Esophagus mucosa (tissue), 1 donor: ENCODE measurements around the gene C16orf86. TPM values are rescaled to one million over a fixed set of nuclear protein-coding genes. Genes with fewer than 3 reads are reported as not detected.

Experiments used
- ATAC-seq: fragments of 200-7000 bp; cut with Tn5 transposase; one replicate; pipeline ENCODE4 v1.9.1; 2020
- total RNA-seq: library from RNA; stranded (reverse); gene quantifications from one replicate; pipeline ENCODE4 v1.2.4, GENCODE V29; 2023
- donor health status: DM: yes; HTN: yes; CAD: no.

The C16orf86 gene
- total RNA-seq, 1 donor from 2014 or later = 0.84 TPM

- peak; percentile 60 for ATAC-seq
Observed at GRCh38 chr16:67697422-67698185, 31.0 kb downstream of the C16orf86 start.

GRCh38 chr16:67699265-67699664 is 32.7 kb downstream of the C16orf86 start:
- no peak for ATAC-seq

- ATAC-seq = no peak
Observed at GRCh38 chr16:67701420-67701819, 34.8 kb downstream of the C16orf86 start.

- ATAC-seq = no peak
Observed at GRCh38 chr16:67702130-67702529, 35.5 kb downstream of the C16orf86 start.

- ATAC-seq = no peak
Observed at GRCh38 chr16:67703626-67704025, 37.0 kb downstream of the C16orf86 start.

GRCh38 chr16:67704110-67704509 is 37.5 kb downstream of the C16orf86 start:
- no peak for ATAC-seq

- ATAC-seq = no peak
Observed at GRCh38 chr16:67707210-67707609, 40.6 kb downstream of the C16orf86 start.

GRCh38 chr16:67707790-67708189 is 41.2 kb downstream of the C16orf86 start:
- ATAC-seq = no peak

- ATAC-seq = peak; percentile 87
Observed at GRCh38 chr16:67708368-67708771, 41.8 kb downstream of the C16orf86 start.

- ATAC-seq = no peak
Observed at GRCh38 chr16:67709050-67709449, 42.4 kb downstream of the C16orf86 start.

GRCh38 chr16:67710607-67711006 is 44.0 kb downstream of the C16orf86 start:
- no peak for ATAC-seq

- peak; percentile 68 for ATAC-seq
Observed at GRCh38 chr16:67713647-67714273, 47.1 kb downstream of the C16orf86 start.

- ATAC-seq = no peak
Observed at GRCh38 chr16:67714522-67714921, 47.9 kb downstream of the C16orf86 start.

- ATAC-seq = no peak
Observed at GRCh38 chr16:67716097-67716496, 49.5 kb downstream of the C16orf86 start.

Other genes with a start within 250 kb of the C16orf86 start
- 6.6 TPM for gene HSD11B2, start 235.7 kb upstream of the C16orf86 start, total RNA-seq
- 80.9 TPM for gene ATP6V0D1, start 185.7 kb upstream of the C16orf86 start, total RNA-seq
- not detected for gene AGRP, start 183.3 kb upstream of the C16orf86 start, total RNA-seq
- 14.3 TPM for gene RIPOR1, start 138.0 kb upstream of the C16orf86 start, total RNA-seq
- 28.3 TPM for gene CTCF, start 104.3 kb upstream of the C16orf86 start, total RNA-seq
- gene CARMIL2, start 21.7 kb upstream of the C16orf86 start, total RNA-seq = 2.4 TPM
- gene ACD, start 6.6 kb upstream of the C16orf86 start, total RNA-seq = 7.8 TPM
- gene PARD6A, start 5.9 kb upstream of the C16orf86 start, total RNA-seq = 1.8 TPM
- 3.8 TPM for gene ENKD1, start 64 bp upstream of the C16orf86 start, total RNA-seq
- gene GFOD2, start 52.5 kb downstream of the C16orf86 start, total RNA-seq = 25.4 TPM
- 20.1 TPM for gene RANBP10, start 139.7 kb downstream of the C16orf86 start, total RNA-seq
- 0.40 TPM for gene TSNAXIP1, start 140.1 kb downstream of the C16orf86 start, total RNA-seq
- gene THAP11, start 175.5 kb downstream of the C16orf86 start, total RNA-seq = 16.8 TPM
- 65.2 TPM for gene NUTF2, start 180.1 kb downstream of the C16orf86 start, total RNA-seq
- gene CENPT, start 180.9 kb downstream of the C16orf86 start, total RNA-seq = 16.5 TPM
- gene EDC4, start 206.2 kb downstream of the C16orf86 start, total RNA-seq = 32.7 TPM
- gene NRN1L, start 218.1 kb downstream of the C16orf86 start, total RNA-seq = not detected
- gene PSKH1, start 226.4 kb downstream of the C16orf86 start, total RNA-seq = 15.5 TPM